T-helper 1 cell treated with Interleukin-12 subunit alpha and Interleukin-12 subunit beta and Interleukin-4 antibody, amounts not matched to agents 30 ng/mL and 1 ng/mL, for 36 hours (primary cell): ENCODE measurements around the gene NPY1R. TPM values are rescaled to one million over a fixed set of nuclear protein-coding genes. Genes with fewer than 3 reads are reported as not detected.

Experiments
- intact Hi-C: fragments of 100-400 bp; cut with micrococcal nuclease; formaldehyde crosslinking; loops from one replicate; pipeline ENCODE4 v1.15.1; 2024
- total RNA-seq: library from RNA; stranded (reverse); gene quantifications from 2 replicates; pipeline ENCODE4 v1.2.3, GENCODE V29; 2022

NPY1R gene
- total RNA-seq = not detected in 2 replicates

GRCh38 chr4:163332526-163333406, at the start of gene NPY1R:
TSS of gene NPY1R (minus strand) at chr4:163332596. CDS start at chr4:163326554, 6,042 bp downstream.
- intact Hi-C loops = loop anchor here (1.0 to 5.0 kb wide), 4 partner anchors 215 to 835 kb away; no protein-coding TSS in a partner anchor

DNA sequence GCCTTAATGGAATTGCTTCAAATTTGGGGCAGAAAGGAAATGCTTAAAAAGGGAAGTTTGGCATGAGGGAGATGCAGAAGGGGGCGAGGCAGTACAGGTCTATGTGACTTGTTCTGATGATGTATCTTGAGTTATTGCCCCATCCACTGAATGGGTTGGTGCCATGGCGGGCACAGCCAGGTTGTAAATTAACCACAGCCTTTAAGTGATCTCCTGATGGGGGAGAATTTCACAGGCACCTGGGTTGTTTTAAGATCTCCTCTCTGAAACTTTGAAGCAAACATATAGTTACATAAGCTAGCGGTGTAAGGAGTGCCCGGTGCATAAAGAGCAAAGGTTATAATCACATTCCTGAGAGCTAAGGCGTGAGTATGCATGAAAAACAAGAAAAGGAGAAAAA, 48.3 kb upstream of the NPY1R start:
- intact Hi-C loops = no loop called here

- intact Hi-C loops = no loop called here
Measured at GRCh38 chr4:163378661-163379060, 46.3 kb upstream of the NPY1R start.

DNA sequence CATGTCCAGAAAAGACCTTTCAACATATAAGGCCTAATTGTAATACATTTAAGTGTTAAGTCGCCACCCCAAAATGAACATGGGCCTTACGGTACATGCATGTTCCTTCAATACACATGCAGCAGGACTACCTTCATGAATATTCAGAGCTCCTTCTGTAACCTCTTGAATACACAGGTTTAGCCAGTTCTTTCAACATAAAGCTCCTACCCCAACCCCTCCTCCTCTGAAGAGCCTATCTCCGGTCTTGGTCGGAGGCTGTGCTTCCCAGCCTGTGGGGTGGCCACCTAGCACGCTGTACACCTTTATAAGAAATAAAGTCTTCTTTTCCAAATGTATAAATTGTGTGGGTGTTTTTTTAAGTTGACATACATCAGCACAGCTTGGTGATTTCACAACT, 39.6 kb upstream of the NPY1R start:
- intact Hi-C loops = no loop called here

DNA sequence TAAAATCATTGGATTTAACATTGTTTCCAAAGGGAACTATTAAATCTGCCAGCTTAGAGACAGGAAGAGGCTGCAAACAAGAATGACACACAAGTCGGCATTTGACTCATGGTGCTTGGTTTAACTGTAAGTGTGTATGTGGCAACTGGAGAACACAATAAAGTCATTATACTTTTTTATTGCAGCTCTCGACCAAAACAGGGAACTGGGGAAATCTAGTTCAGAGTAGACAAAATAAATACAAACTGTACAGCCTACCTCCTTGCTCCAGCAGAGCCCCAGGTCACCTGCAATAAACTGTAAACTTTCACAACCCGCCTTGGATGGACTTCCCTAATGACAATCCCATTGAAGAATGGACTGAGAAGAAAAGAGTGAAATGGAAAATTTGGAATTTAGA, 35.3 kb upstream of the NPY1R start:
- intact Hi-C loops = no loop called here

DNA sequence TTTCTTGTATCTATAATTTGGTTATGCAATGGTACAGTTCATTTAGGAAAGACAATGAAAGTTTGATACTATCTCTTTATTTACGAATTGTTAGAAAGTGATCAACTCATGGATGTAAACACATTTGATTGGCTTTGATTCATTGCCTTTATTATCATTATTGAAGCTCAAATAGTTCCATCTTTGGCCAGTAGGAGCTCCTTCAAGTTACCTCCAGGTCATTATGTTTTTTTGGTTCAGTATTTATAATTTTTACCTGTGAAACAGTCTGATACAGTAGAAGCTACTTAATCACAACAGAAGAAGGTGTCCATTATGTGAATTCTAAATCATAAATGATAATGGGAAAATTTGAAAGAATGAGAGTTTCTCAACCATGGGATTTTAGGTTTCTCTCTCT, 23.7 kb upstream of the NPY1R start:
- intact Hi-C loops = no loop called here

DNA sequence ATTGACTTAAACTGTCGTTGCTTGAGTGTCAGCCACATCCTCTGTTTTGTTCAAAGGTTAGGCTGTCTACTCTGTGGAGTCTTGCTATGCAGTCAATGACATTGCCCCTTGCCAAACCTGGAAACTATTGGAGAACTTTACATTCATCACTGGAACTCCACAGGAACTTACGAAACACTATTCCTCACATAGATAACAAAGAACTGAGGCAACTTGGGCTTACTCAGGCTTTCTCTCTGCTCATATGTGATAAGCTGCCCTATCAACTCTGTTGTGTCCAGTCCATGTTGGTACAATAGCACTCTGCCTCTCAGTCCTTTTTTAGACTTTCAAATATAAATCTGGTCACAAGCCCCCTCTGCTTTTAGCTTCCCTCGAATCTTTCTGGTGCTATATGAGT, 20.7 kb upstream of the NPY1R start:
- intact Hi-C loops = no loop called here

GRCh38 chr4:163350672-163351071, 18.3 kb upstream of the NPY1R start:
- intact Hi-C loops = no loop called here

DNA sequence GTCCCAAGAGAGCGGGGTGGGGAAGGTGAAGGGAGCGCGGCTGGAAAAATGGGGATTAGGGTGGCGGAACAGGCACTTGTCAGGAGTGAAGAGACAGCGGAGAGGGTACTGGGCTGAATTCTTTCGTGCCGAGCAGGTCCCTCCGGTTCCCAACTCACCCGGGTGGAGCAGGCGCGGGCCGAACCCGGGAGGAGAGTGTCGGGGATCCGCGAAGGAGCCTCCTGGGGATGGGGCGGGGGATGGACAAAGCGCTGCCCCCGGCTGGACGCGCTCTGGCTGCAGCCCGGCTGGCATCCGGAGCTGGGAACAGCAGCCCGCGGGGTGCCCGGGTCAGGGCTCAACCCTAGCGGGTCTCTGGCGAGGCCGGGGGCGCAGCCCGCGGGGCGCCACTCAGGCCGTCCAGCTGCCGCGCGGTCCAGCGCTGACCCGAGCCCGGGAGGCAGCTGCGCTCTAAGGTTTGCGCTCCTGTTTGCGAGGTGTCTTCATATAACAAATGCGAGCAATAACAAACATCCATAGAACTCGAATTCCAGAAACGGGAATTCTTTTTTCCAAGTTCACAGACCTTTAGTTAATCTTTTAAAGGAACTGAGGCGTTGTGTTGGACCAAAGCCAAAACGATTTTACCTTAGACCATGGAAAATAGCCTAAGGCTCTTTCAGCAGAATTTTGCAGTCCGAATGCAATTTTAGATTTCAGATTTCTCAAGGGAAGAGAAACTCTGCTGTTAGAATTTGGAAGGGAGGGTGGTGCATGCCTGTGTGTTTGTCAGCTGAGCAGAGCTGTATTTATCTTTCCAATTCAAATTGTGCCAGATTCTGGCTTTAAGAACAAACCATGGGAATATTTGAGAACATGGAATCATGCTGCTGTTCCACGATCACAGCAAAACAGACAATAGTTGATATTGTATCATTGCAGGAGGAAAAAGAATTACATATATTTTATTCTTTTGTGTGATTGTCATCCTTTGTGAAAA, 12.0 kb upstream of the NPY1R start:
- intact Hi-C loops = no loop called here

- intact Hi-C loops = no loop called here
Measured at GRCh38 chr4:163343604-163344146, 11.3 kb upstream of the NPY1R start, which contains the start of gene NPY5R. TSS of gene NPY5R (plus strand) at chr4:163343892. CDS start at chr4:163350274, 6,382 bp downstream.

- intact Hi-C loops = no loop called here
Measured at GRCh38 chr4:163335384-163335783, 3.0 kb upstream of the NPY1R start.

DNA sequence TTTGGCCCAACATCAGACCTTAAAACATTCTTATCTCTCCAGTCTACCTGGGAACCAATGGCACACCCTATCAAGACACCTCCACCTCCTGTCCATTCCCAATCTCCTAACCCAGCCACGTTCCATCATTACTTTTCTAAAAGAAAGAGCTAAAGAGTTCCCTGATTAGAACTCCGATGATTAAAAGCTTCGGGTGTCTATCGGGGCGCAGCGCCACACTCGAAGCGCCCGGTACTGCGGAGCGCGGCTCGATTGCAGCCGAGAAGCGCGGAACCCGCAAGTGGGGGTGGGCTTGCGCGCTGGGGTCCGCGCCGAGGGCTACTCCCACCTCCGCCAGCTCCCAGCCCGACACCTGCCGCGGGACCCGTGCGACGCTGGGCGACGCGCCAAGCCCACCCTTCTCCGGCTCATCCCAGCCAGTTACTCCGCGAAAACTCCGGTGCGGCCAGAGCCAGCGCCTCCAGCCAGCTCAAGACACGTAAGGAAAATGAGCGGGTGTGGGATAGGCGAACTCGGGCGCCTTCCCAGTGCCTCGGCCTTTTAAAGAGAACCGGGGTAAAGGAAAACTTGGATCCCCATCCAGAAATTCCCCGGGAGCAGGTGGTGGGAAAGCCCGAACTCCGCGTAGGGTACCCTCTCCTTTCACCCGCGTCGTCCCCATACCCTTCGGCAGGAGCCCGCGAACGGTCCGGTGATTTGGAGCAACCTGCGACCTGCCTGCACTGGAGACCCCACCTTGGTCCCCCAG, 593 bp downstream of the NPY1R start:
- intact Hi-C loops = loop anchor here (1.0 to 5.0 kb wide), 3 partner anchors 215 to 284 kb away; no protein-coding TSS in a partner anchor

- intact Hi-C loops = loop anchor here (5.0 kb wide), 1 partner anchor 216 kb away; no protein-coding TSS in a partner anchor
Measured at GRCh38 chr4:163330916-163331628, 1.3 kb downstream of the NPY1R start.

GRCh38 chr4:163317110-163317509, 15.3 kb downstream of the NPY1R start:
- intact Hi-C loops = no loop called here

DNA sequence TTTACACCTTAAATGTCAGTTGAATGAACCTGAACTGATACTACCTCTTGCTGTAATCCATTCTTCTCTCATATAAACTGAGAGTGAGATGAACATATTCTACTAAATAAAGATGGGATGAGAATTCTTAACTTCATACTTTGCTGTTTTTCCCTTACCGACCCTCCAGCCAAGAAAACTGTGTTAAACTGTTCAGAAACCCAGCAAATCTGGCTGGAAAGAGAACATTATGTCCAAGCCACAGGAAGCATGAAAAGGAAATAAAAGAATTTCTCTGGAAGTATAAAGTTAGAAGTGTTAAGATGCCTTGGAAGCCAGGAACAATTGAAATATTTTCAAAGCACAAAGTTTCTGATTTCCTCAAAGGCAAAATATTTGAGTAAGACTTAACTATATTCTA, 22.9 kb downstream of the NPY1R start:
- intact Hi-C loops = no loop called here

DNA sequence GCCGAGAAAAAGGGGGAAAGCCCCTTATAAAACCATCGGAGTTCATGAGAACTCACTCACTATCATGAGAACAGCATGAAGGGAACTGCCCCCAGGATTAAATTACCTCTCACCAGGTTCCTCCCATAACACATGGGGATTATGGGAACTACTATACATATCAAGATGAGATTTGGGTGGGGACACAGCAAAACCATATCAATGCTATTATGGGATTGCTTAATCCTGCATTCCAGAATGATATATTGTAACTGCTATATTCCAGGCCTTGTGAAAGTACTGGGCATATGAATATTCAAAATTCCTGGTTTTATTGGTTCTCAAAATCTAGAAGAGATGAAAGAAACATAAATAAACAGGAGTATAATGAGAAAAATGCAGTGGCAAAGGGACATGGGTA, 29.3 kb downstream of the NPY1R start:
- intact Hi-C loops = no loop called here

DNA sequence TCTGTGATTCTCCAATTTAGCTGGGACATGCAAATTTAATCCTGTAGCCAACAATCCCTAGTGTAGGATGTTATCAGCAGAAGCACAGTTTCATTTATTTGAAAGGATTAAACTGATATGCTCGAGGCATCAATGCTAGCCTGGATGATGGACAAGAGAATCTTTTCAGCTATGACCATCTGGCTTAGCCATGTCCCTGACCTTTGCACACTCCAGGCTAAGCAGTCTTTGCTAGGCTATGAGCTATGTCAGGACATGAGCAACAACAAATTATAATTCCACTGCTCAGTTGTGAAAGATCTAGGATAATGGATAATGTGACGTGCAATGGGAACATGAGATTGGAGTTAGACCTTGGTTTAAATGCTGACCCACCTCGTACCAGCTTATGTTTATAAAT, 32.0 kb downstream of the NPY1R start:
- intact Hi-C loops = no loop called here

GRCh38 chr4:163295138-163295537, 37.3 kb downstream of the NPY1R start:
- intact Hi-C loops = no loop called here

DNA sequence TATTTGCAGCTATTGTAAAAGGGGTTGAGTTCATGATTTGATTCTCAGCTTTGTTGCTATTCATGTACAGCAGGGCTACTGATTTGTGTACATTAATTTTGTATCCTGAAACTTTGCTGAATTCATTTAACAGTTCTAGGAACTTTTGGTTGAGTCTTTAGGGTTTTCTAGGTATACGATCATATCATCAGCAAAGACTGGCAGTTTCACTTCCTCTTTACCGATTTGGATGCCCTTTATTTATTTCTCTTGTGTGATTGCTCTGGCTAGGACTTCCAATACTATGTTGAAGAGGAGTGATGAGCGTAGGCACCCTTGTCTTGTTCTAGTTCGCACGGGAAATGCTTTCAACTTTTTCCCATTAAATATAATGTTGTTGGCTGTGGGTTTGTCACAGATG, 48.1 kb downstream of the NPY1R start:
- intact Hi-C loops = no loop called here
